Measurements from ENCODE around the gene PARP11.
A peak's percentile ranks its signal among the peaks of the same experiment; 100 is the strongest.

The PARP11 gene, protein sequence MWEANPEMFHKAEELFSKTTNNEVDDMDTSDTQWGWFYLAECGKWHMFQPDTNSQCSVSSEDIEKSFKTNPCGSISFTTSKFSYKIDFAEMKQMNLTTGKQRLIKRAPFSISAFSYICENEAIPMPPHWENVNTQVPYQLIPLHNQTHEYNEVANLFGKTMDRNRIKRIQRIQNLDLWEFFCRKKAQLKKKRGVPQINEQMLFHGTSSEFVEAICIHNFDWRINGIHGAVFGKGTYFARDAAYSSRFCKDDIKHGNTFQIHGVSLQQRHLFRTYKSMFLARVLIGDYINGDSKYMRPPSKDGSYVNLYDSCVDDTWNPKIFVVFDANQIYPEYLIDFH

DNA sequence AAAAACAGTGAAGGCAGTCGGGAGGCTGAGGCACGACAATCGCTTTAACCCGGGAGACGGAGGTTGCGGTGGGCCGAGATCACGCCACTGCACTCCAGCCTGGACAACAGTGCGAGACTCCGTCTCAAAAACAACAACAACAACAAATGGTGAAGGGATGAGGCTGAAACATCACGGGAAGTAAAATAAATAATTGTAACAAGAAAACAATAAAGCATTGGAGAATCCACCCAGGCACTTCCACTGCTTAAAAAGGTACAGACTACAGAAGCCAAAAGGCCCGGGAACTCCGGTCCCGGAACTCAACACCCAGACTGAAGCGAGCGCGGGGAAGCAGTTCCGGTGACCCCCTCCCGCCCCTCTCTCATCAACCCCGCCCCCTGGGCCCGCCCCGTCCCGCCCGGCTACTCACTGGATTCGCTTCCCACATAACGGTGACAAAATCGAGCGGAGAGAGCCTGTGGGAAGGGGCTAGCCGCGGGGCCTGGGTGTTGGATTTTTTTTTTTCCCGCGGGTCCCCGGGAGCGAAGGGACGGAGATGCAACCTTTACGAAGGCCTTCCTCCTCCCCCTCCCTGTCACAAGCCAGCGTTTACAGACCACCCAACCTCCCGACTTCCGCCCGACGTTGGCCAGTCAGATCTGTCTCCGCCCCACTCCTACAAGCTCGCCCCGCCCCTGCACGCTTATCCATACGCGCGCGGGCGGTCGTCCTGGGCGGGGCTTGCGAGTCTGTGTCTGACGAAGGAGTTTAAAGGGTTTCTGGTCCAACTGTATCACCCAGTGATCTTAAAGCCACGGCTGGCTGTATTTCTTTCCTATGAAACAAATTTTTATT is at the start of gene PARP11:
Gene PARP11, minus strand, starts transcription at position 600 of the 837 bp plus-strand sequence. Its CDS starts 170 bp downstream, at position 430.
- peak; percentile 94 for DNase-seq (ENCODE audit: low spot score)

DNA sequence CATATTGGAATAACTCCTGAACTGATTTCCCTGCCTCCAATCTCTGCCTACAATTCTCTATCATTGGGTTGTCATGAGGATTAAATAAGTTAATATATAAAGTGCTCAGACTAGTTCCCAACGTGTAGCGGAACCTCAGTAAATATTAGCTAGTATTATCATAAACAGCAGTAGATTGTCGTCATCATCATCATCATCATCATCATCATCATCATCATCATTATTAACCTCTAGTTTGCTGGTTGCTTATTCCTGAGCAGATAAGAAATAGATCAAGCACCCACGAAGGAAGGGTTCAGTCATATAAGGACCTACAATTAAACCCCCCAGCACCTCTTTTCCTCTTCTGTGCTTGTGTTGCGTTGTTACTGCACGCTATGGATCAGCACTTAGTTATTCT is 48.8 kb upstream of the PARP11 start:
- no peak for DNase-seq (ENCODE audit: low spot score)

DNA sequence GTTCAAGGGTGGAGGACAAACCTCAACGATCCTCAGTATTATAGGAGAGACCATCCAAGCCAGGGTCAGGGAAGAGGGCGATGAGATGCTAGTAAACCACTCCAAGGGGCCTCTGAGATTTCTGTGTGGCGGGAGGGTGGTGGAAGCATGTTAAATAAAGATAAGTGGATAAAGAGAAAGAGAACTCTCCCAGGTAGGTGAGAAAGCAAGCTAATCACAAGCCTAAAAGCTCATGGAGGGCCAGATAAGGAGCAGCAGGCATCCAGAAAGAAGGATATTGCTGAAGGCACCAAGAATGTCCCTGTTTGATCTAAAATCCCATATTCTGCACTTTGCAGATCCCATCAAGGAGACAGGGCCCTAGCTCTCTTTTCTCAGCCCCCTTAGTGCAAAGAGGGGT is 48.3 kb upstream of the PARP11 start:
- no peak for DNase-seq (ENCODE audit: low spot score)

DNA sequence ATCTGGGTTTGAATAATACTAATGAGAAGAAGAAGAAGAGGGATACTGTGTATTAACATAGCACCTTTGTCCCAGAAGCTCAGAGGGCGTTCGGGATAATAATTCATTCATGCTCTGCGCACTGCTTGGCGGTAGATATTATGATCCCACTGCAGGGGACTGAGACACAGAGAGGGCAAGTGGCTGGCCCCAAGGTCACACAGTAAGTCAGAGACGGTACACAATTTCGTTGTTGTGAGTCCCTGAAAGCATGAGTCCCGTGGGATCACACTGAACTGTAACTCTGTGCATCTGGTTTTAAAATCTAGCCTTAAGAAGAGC is 47.9 kb upstream of the PARP11 start:
- DNase-seq (ENCODE audit: low spot score), result no peak

DNA sequence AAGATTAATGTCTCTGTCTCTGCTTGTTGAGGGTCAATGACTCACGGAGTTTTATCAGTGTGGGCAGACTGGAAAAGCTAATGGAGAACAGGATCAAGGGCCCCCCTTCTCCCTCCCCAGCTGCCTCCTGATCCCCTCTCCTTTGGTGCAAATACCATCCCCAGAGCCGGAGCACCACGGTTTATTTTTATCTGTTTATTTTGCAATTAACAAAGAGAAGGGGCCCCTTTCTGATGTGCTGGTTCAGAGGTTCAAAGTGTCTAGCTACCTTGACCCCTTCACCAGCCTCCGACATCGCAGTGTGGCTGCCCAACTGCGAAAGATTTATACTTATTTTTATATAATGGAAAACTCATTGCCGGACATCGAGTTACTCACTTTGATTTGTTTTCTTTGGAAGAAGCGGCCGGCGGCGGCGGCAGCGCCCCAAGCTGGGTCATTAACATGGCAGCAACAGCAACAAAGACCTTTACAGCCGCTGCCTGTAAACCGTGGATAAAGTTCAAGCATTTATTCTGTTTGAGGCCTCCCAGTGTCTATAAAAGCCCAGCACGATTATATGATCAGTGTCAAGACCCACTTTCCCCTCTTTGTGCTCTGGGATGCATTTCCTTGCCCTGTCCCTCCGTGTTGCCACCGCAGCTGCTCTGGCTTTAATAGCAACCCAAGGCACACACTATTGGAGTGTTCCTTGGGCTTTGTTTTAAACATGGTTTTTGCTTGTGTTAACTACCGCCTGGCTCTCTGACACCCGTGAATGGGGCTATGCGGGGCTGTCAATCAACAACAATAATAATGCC is 47.4 kb upstream of the PARP11 start:
- DNase-seq (ENCODE audit: low spot score), result no peak

DNA sequence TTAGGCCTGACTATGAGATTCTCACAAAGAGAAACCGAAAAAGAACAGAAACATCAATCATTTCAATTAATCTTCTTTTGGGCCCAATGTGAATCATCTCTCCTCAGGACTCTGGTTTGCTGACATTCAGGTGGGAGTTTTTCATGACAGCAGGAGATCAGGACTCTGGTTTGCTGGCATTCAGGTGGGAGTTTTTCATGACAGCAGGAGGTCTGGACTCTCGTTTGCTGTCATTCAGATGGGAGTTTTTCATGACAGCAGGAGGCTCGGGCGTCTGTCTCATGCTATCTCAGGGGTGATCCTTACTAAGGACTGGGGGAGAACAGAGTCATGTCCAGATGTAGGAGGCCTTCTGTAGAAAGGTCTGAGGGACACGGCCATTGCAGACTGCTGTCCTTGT is 40.1 kb upstream of the PARP11 start:
- DNase-seq (ENCODE audit: low spot score), result no peak

DNA sequence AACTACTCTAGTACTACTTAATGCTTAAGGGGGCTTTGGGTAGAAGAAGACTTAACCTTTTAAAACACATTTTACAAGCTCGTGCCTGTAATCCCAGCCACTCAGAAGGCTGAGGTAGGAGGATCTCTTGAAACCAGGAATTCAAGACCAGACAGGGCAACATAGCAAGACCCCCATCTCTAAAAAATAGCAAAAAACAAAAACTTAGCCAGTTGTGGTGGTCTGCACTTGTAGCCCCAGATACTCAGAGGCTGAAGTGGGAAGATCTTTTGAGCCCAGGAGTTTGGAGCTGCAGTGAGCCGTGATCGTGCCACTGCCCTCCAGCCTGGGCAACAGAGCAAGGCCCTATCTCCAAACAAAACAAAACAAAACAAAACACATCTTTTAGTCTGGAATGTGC is 39.7 kb upstream of the PARP11 start:
- no peak for DNase-seq (ENCODE audit: low spot score)

DNA sequence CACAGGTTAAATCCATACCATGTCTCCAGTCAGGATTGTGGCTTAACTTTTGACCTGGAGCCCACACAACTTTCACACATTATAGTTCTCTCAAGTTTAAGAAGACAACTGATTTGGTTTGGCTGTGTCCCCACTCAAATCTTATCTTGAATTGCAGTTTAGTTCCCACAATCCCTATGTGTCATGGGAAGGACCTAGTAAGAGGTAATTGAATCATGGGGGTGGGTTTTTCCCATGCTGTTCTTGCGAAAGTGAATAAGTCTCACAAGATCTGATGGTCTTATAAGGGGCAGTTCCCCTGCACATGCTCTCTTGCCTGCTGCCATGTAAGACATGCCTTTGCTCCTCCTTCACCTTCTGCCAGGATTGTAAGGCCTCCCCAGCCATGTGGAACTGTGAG is 38.2 kb upstream of the PARP11 start:
- no peak for DNase-seq (ENCODE audit: low spot score)

DNA sequence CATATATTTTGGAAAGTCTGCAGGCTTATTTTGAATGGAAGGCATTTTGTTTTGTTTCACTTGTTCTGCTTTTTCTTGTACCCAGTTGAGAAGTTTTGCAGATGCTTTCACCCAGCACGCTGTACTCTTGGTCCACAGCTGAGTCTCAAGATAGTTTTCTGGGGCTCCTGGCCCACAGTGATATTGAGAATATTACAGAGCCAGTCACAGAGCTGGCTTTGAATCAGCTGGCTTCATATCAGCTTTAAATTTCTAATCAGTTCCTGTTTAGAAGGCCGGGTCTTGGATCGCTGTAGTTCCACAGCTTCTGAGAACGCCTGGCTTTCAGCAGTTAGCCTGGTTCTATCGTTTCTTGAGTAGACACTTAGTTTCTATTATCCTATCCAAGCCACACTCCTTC is 32.5 kb upstream of the PARP11 start:
- DNase-seq (ENCODE audit: low spot score), result no peak

DNA sequence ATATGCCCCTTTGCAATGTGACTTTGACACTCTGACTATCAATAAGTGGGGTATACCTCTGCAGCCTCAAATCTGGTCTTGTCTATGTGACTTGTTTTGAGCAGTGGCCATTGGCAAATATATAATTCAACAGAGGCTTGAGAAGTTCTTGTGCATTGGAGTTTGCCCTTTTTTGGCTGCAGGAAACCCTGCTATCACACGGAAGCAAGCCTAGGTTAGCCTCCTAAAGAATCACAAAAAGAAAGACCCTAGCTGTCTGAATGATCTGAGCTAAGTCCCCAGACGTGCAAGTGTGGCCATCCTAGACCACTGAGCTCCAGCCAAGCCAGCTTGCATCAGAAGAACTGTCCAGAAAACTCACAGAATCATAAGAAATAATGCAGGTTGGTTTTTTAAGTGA is 31.8 kb upstream of the PARP11 start:
- DNase-seq (ENCODE audit: low spot score), result no peak

DNA sequence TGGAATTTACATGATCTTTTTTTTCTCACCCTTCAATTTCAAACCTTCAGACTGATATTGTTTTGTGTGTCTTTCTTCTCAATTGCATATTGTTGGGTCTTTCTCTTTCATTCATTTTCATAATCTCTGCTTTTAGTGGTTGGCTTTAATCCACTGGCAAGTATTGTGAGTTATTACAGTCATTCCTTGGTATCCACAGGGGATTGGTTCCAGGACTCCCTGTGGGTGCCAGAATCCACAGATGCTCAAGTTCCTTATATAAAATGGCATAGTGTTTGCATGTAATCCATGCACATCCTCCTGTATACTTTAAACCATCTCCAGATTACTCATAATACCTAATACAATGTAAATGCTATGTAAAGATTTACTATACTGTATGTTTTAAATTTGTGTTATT is 29.7 kb upstream of the PARP11 start:
- DNase-seq (ENCODE audit: low spot score), result no peak

DNA sequence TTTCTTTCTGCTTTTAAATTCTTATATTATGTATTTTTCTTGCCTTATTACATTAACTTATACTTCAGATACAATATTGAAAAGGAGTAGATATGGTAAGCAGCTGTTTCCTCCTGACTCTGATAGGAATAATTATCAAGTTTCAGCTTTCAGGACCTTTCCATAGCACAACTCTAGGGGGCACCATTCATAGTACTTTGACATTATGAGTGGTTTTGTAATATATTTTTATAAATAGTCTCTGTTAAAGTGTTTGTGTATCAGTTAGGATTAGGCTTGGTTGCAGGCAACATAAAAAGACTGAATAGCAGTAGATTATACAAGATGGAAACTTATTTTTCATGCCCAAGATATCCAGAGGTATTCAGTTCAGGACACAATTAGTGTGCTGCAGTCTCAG is 27.9 kb upstream of the PARP11 start:
- no peak for DNase-seq (ENCODE audit: low spot score)

DNA sequence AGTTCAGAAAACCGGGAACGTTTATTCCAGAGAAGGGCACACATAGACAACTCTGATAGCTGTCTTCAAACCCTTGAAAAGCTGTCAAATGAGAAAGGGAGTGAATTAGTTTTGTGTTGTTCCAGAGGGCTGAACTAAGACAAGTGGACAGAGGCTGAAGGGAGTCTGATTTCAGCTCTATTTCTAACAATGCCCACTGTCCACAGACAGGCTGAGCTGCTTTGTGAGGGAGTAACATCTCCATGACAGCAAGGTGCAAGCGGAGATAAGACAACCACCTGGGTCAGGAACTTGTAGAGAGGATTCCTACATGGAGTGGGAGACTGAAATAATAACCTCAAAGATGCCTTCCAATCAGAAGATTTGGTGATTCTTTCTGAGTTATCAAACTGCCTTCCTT is 25.6 kb upstream of the PARP11 start:
- DNase-seq (ENCODE audit: low spot score), result no peak

DNA sequence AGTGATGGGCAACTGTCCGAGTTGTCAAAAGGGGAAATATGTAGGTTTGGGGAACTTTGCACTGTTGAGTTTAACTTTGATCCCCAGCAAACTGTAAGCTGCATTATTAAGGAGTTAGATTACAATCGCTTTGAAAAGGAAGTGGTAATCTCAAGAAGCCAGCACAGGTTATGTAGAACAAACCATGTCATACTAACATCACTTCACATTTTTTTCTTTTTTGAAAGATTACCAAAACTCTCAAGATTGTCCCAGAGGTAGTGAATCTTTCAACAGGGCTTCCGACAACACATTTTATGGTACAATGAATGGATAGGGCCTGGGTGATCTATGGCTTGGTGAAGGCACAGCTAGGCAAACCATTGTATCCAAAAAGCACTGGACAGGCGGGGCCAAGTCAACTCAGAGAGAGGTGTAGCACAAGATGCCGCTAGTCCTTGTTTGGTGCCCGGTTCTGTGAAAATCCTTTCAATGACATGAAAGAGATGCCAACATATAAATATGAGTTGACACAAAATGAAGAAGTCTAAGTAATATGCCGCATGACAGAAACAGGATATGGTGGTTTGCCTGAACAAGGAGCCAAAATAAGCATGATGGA is 24.3 kb upstream of the PARP11 start:
- DNase-seq (ENCODE audit: low spot score), result no peak

DNA sequence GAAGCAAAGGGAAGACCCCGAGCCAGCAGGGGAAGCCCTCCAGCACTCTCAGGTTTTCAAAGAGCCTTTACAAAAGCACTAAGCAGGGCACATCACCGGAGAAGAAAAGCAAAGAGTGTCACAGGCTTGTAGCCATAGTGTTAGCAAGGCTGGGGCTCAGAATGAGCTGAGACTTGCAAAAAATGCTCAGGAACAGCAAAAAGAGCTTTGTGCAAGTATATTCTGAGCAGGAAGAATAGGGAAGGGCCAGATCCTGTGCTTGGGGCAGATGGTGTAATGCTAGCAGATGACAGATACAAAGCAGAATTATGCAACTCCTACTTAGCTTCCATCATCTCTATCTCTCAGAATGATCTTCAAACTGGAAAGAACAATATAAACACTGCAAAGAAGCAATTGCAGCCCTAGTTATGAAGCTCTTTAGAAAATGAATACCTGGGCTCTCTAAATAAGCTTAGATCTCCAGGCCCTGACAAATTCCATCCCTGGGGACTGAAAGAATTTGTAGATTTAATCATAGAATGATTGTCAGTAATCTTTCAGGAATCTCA is 23.7 kb upstream of the PARP11 start:
- DNase-seq (ENCODE audit: low spot score), result no peak

DNA sequence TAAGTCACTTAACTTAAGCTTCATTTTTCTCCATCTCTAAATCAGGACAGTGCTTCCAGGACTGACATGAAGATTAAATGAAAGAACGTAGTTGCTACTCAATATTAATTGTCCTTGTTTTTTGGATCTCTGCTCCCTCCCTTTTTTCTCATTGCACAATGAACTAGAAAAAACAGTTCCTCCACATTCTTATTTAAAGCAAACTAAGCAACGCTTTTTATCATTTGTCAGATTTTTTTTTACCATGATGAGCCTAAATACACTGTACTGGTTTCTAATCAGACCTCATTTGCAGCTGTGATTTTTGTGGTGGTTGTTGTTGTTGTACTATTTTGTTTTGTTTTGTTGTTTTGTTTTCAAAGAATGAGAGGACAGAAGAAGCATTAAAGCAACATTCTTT is 23.2 kb upstream of the PARP11 start:
- no peak for DNase-seq (ENCODE audit: low spot score)

DNA sequence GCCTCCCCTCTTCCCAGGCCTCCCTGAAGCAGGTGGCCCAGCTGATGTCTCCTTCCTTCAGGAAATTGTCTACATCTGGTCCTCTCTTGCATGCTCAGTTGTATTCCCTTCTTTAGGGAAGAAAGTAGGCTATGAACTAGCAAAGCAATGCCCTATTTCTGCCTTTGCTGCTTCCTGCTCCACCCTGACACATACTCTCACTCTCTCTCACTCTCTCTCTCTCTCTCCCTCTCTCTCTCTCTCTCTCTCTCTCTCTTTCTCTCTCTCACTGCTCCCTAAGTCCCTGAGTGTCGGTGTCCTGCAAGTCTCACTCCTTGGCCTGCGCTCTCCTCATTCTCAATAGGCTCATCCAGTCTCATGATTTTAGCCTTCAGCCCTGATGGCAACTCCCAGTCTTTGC is 19.4 kb upstream of the PARP11 start:
- no peak for DNase-seq (ENCODE audit: low spot score)

DNA sequence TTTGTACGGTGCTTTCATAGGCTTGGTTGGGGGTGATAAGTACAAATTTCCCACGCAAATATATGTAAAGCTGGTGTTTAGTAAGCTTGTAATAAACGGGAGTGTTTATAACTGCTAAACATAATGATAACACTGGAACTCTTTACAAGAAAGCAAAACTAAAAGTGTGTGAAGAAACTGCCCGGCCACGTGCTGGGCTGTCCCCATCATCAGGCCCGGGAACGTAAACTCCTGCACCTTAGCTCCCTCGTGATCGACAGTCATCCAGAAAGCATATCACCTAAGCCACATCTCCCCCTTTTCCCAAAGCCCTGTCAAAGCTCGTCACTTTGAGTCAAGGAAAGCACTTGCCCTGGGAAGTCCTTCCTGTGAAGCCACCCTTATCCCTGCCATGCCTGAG is 18.0 kb upstream of the PARP11 start:
- no peak for DNase-seq (ENCODE audit: low spot score)

DNA sequence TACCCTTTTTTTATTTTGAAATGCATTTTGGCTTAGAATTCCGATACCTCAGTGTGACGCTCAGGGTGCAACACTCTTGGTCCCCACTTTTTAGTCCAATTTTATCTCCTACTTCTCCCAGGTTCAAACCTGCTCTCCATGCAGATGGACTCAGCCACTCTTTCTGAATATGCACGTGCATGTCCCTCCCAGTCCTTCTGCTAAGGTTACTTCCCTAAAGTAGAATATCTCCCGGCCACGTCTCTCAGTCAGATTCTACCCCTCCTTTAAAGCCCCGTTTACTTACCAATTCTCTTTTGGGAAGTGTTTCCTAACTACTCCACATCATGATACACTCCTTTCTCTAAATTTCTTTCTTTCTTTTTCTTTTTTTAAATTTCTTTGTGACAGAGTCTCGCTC is 15.5 kb upstream of the PARP11 start:
- no peak for DNase-seq (ENCODE audit: low spot score)

DNA sequence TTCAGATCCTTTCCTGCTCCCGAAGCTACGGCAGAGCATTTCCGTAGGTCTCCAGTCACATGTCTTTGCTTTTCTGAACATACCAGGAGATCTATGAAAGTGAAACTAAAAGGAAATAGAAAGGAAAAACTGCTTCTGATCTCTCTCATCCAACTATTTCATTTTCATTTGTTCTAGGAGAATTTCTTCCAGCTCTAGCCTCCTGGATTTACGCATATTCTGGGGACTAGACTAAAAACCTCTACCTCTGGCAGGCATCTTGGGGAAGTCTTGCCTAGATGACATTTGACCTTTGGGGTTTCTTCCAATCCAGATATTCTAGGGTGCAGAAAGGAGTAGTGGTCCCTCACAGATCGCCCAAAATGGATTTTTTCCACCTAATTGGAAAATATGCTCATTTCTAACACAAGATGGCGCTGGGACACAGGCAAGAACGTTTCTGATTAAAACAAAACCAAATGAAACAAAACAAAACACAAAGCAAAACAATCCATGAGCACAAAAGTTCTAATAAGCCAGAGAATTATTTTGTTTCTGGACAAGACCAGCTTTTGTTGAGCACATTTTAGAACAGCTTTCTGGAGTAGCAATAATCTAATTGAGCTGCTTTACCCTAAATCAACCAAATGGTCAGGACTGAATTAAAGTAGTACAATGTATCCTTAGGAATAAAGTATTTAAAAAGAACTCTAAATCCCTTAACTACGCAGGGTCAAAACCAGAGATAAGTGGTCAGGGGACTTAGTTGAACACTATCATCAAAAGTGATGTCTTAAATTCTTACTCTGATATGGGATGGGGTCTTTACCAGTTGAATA is 12.3 kb upstream of the PARP11 start:
- peak; percentile 43 for DNase-seq (ENCODE audit: low spot score)

DNA sequence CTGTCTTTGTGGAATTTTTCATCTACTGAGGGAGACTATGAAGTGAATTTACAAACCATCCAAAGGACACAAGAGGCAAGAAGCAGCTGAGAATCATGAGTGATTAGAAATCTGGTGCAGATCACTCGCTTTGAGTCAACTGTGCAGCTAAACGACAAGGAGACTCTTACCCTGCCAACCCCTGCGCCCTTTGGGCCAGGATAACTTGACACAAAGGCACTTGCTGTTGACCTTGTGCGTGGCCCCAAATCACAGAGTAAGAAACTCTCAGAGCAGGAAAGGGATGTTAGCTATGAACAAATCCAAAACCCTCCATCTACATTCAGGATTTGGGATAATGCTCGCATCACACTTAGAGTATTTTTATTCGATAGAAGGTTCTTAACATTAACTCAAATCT is 11.5 kb upstream of the PARP11 start:
- DNase-seq (ENCODE audit: low spot score), result no peak

All from hematopoietic multipotent progenitor cell treated with erythropoietin and hydrocortisone succinate and interleukin-3 and kit ligand, for 17 days (in vitro differentiated cells).